Activated naive CD8-positive, alpha-beta T cell treated with anti-CD3 and anti-CD28 coated beads, Interleukin-2, amount 50 U/mL, for 16 hours (primary cell): Measurements from ENCODE around the gene ACKR2.
"Not testable (repeated sequence)": the region's sequence is repeated elsewhere in the genome, so short reads cannot be mapped to it uniquely, and the experiment has no call there.

Experiments
- DNase-seq: peaks from one replicate; pipeline ENCODE4 v3.0.0-alpha.2; 2020; ENCODE audit warnings: low read depth, low spot score

ACKR2 gene

DNA sequence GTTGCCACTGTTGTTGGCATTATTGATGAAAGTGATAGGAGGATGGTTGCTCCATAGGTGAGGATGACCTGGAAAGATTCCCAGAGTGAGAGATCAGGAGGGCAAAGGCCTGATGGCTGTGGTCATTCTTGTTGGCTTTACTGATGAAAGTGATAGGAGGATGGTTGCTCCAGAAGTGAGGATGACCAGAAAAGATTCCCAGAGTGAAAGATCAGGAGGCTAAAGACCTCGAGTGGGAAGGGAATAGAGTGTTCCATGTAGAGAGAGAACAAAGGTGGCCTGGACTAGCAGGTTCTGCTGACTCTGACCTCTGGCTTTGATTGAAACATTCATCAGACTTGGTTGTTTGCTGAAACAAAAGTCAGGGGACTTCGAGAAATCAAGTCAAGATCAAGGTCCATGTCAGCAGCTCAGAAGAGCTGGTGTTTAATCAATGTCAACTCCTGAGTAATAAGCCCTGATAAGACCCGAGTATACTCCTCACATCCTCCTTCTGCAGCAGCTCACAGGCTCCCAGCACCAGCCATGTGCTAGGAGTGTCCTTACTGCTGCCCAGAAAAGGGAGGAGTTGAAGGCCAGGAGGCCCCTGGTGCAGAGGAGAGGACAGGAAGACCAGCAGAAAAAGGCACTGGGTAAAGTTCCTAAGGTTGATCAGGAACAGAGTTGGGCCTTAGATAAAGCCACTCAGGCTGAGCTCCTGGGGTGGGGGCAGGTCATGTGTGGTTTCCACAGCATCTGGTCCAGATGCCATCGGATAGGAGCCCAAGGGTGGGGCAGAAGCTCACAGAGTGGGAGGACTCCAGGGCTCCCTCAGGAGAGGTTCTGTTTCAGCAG lies 46.5 kb downstream of the ACKR2 start:
- DNase-seq: no peak

DNA sequence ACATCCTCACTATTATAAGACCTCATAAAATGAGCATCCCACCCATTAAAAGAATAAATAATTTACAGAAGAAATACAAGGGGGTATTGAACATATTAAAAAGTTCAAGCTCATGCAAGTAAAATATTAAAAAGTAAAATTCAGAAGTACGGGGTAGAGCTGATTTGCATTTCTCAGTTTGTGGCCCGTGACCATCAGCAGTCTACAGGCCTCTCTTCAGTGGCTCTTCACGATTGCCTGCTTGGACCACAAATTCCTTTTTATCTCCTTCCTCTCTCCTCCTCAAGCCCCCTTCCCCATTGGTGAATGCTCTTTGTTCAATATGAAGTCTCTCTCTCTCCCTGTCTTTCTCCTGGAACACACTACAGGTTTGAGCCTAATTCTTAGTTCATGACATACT lies 47.3 kb downstream of the ACKR2 start:
- no peak for DNase-seq

DNA sequence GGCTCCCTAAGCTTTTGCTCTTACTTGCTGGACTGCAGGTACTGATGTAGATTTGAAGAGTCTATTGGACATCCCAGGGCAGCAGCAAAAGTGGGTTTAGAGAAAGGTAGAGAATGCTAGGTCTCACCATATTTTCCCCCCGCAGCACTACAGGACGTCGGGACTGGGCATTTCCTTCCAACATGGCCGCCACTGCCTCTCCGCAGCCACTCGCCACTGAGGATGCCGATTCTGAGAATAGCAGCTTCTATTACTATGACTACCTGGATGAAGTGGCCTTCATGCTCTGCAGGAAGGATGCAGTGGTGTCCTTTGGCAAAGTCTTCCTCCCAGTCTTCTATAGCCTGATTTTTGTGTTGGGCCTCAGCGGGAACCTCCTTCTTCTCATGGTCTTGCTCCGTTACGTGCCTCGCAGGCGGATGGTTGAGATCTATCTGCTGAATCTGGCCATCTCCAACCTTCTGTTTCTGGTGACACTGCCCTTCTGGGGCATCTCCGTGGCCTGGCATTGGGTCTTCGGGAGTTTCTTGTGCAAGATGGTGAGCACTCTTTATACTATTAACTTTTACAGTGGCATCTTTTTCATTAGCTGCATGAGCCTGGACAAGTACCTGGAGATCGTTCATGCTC lies 55.2 kb downstream of the ACKR2 start:
- no peak for DNase-seq

DNA sequence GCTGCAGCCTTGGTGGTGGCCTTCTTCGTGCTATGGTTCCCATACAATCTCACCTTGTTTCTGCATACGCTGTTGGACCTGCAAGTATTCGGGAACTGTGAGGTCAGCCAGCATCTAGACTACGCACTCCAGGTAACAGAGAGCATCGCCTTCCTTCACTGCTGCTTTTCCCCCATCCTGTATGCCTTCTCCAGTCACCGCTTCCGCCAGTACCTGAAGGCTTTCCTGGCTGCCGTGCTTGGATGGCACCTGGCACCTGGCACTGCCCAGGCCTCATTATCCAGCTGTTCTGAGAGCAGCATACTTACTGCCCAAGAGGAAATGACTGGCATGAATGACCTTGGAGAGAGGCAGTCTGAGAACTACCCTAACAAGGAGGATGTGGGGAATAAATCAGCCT lies 56.0 kb downstream of the ACKR2 start:
- no peak for DNase-seq

DNA sequence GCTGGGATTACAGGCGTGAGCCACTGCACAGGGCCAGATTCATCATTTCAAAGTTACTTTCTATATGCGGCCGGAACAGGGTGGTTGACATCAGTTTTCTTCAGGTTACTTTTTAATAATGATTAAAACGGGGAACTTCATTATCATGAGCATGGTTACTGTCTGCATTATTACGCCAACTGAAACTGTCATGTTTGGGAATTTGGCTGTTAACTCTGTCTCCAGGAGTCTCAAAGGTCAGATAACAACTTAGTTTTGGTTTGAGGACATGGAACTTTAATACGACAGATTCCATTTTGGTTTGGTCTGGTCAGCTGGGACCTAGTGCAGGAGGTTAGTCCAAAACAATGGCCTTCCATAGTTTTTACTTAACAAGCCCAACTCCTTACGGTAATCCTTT lies 57.9 kb downstream of the ACKR2 start:
- no peak for DNase-seq

DNA sequence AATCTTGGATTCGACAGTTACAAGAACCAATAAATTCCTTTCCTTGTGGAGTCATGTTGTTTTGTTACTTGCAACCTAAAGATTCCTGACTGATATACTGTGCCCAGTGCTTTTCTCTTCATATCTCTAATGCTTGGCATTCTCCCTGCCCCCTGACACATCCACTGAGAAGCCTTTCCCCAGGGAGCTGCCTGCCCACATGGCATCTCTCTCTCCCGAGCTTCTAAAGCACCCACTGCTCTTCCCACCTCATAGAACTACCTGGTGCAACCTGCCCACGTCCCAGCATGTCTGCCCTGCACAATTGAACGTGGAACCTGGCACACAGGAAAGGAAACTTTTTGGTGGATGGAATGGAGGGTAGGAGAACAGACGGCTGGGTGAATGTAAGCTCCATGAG lies 59.6 kb downstream of the ACKR2 start:
- no peak for DNase-seq

DNA sequence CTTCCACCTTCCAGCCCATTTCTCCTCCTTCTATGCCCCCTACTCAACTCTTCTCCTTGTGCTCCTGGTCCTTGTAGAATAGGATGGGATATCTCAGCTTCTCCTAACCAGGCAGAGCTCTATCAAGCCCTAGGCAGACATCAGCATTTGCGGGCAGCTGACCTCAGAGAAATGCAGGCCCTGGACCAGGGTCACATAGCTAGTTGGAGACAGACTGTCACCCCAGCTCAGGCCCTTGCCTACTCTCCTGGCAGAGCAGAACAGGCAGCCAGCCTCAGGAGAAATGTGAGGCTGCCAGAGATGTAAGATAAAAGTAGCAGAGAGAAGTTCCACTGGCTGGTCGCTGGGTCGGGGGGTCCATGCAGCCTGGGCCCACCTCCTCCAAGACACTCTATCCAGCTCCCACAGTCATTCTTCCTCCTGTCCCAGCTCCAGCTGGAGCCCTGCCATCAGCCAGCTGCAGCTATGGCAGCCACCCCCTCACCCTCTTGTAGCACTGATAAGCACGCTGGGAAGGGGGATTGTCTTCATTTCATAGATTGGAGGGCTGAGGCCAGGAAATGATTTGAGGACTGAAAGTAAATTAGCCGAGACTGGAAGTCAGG lies 62.4 kb downstream of the ACKR2 start:
- DNase-seq: no peak

DNA sequence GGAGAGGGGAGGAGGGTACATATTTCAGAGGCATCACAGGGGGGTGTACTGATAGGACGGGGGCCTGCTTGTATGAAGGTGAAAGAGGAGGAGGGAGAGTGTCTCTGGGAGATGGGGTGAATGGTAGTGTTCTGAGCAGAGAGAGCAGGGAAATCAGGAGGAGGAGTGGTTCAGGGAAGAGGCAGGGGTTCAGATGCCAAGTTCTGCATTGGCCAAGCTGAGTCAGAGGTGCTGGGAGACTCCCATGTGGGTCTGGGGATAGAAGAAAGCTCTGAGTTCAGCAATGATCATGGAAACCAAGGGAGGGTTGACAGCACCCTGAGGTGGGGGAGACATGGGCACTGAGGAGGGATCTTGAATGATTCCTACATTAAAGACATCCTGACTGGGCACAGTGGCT lies 63.5 kb downstream of the ACKR2 start:
- DNase-seq: no peak

DNA sequence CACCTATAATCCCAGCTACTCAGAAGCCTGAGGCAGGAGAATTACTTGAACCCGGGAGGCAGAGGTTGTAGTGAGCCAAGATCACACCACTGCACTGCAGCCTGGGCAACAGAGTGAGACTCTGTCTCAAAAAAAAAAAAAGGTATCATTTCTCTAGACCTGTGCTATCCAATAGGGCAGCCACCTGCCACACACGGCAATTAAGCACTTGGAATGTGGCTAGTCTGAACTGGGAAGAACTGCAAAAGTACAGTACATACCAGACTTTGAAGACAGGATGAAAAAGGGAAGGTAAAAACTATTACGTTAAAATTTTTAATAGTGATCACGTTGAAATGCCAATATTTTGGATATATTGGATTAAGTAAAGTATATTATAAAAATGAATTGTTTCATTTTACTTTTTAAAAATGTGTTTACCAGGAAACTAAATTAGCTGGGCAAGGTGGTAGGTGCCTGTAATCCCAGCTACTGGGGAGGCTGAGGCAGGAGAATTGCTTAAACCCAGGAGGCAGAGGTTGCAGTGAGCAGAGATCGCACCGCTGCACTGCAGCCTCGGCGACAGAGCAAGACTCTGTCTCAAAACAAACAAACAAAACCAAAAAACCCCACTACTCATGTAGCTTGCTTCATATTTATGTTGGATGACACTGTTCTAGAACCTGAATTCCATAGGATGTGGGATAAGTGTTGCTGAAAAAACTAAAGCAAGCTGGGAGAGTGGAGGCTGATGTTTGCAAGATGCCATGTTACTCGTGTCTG lies 64.2 kb downstream of the ACKR2 start:
- DNase-seq: no peak

DNA sequence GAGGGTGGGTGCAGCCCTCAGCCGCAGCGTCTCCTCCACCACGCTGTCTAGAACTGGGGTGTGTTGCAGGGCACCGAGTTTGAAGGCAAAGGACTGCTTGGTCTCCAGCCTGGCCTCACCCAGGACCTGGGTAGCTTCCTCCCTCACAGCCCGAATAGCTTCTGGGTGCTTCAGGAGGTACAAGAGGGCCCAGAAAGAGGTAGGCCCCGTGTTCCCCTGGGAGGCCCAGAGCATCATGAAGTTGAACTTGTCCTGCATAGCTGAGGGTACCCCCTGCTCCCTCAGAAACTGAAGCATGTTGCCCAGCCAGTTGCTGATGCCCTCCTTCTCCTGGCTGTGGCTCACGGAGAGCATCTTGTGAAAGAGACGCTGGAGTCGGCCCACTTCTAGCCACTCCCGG lies 65.5 kb downstream of the ACKR2 start:
- DNase-seq: no peak

DNA sequence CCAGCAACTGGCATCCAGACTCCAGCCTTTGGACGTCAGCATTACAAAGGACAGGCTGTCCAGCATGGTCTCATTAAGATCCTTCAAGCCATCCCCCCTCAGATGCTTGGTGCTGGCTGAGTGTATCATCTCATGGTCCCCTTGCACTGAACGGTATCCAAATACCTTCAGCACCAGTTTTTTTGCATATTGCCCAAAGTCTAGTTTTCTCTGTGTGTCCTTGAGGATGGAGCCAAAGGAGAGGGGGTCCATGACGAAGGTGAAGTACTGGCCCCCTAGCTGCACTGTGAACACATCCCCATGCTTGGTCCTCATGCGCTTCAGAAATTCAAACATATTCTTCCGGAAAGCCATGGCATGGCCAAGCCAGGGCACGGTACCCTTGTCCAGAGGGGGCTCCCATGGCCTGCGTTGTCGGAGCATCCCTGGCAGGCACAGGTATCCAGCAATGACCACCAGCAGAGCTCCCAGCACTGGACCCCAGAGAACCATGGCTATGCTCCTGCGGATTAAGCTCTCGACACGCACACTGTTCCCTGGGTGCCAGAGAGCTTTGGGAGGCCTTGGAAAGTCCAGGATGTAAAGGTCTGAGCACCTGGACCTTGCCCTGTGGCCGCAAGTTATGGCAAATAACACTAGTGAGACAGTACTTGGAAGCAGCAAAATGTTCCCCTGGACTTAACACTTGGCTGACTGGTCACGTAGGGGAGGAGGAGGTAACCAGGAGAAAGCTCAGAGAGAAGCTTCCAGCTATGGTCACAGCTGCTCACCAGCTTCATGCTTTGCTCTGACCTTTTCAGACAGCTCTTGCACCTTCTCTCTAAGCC lies 66.3 kb downstream of the ACKR2 start, which contains the start of gene CYP8B1:
TSS of gene CYP8B1 (minus strand) at position 555 of the 827 bp plus-strand sequence. CDS start at position 492, 63 bp downstream.
- DNase-seq: no peak

DNA sequence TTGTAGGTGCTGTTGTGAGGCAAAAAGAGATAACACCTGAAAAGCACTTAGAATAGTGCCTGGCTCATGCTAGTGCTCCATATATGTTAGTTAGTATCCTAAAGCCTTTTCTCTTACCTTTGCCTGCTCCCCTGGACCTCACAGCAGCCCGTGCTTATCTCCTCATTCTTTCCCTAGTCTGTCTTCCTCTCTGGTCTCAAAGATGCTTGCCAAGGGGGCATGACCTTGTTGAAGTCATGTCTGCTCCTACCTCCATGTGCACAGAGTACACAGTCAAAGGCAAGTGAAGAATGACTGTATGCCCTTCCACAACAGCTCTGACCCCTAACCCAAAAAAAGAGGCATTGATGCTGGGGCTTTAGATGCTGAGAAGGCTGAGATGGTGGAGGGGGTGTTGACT lies 67.2 kb downstream of the ACKR2 start:
- DNase-seq: no peak

DNA sequence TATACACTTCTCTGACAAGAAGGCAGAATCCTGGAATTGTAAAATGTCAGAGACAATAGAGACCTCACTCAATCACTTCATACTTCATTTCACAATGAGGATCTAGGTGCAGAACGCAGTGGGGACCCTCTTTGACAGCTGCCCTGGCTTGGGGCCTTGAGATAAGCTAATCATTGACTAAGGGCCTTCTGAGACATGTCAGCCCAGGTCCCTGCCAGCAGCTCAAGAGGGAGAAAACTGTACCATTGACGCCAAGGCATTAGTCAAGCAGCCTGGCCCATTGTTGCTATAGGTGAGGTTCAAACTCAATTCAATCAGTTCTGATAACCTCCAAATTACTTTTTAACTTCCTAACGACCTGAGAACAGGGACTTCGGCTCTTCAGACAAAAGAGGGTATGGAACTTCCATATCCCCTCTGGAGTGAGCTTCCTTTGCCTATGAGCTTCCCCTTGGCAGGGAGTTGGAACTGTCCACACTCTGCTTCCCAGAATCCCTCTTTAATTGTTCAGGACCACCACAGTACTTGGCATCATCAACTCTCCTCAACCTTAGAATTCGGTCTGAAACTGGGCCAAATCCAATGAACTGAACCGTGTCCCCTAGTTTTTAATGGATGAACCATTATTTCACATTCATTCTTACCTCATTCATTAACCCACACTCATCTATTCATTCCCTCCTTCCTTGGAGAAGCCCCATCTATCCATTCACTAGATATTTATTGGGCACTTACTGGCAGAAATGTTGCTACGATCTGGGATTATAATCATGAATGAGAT lies 67.9 kb downstream of the ACKR2 start:
- no peak for DNase-seq

DNA sequence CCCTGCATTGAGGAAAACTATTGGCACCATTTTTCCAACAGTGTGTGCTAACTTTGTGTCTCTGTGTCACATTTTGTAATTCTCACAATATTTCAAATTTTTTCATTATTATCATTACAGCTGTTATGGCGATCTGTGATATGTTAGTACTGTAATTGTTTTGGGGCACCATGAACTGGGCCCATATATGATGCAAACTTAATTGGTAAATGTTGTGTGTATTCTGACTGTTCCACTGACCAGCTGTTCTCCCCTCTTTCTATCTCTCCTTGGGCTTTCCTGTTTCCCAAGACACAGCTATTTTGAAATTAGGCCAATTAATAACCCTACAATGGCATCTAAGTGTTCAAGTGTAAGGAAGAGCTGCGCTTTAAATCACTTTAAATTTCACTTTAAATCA lies 68.6 kb downstream of the ACKR2 start:
- no peak for DNase-seq

DNA sequence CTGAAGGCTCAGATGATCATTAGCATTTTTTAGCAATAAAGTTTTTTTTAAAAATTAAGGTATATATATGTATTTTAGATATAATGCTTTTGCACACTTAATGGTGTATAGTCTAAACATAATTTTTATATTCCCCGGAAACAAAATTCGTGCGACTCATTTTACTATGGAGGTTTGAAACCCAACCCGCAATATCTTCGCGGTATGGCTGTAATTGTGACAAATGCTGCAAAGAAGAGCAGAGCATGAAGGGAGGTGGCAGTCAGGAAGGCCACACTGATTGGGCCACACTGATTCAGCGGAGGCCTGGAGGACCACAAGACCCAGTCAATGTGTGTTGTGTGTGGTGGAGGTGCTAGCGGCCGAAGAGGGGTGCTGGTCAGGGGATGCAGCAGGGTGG lies 70.9 kb downstream of the ACKR2 start:
- no peak for DNase-seq

DNA sequence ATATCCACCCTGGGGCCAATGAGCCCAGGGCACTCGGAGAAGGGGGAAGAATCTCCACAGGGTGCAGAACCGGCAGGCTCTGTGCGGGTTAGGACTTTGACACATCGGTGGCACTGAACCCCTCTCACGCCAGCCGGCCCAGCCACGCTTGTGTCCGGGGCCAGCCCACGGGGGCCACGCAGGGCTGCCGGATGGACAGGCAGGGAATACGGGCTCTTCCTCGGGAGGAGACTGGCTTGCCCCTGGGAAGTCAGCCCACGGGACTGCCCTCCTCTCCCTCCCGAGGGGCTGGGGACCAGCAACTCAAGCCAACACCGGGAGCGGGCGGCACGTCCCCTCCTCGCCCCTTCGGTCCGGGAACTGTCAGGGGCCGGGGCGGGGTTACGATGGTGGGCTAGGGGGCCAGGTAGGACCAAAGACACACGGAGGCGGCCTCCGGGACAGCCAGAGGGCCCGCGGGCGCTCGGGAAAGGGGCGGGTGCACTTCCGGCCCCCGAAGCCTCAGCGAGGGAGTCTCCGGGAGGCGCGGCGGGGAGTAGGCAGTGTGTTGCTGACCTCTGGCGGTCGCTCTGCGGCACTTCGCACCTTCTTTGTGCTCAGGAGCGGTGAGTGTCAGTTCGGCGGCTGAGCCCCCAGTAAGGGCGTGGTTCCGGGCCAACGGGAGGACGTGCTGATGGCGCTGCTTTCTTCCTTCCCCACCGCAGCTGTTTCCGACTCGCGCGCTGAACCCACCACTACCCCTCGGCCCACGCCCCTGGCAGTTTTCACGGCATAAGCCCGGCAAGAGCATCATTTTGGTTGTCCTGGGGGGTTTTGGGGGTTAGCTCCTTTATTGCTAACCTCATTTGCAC lies 71.6 kb downstream of the ACKR2 start:
- peak; percentile 72 for DNase-seq

DNA sequence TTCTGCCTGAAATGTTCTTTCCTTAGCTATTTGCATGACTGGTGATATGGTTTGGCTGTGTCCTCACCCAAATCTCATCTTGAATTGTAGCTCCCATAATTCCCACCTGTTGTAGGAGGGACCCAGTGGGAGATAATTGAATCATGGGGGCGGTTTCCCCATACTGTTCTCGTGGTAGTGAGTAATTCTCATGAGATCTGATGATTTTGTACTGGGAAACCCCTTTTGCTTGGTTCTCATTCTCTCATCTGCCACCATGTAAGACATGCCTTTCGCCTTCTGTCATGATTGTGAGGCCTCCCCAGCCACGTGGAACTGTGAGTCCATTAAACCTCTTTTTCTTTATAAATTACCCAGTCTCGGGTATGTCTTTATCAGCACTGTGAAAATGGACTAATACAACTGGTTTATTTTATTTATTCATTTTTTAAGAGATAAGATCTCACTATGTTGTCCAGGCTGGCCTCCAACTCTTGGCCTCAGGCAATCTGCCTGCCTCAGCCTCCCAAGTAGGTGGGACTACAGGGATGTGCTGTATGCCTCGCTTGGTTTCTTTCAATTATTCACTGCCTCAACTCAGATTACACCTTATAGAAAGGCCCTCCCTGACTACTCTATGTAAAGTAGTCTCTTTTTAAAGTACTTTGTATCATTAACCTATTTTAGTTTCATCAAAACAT lies 74.1 kb downstream of the ACKR2 start:
- DNase-seq: not testable (repeated sequence)

DNA sequence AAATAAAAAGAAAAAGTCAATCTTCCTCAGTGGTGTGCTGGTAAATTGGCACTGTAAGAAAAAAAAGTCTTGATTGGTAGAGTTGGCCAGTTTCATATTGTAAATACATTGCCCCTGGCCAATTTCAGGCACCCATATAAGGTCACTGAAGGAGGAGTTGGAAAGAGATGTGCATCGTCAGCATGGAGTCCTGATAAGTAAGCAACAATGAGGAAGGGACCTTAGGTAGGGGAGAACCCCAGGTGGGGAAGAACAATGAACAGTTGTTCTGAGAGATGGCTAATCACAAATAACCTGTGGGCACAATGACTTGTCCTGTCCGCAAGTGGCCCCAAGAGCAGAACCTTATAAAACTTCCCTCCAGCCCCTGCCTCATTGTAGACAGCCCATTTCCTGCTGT lies 75.1 kb downstream of the ACKR2 start:
- DNase-seq: no peak

DNA sequence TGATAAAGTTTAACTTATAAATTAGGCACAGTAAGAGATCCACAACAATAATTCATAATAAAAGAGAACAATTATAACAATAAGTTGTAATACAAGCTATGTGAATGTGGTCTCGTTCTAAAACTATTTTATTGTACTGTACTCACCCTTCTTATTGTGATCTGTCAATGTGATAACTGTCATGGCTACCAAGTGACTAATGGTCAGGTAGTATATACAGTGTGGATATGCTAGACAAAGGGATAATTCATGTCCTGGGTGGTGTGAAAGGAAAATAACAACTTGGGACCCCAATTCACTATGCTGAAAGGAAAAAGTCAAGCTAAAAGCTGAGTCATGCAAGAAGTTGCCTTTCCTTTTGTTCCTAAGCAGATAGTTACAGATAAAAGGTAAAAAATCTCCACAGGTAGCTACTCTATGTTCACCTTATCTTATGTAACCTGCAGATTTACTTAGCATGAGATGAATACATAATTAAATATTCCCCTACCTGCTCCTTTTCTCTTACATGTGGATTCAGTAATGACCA lies 77.1 kb downstream of the ACKR2 start:
- DNase-seq: no peak
